SIG-M5 treated with dmso at 0.1 percent for 504 hours (cell line): Measurements from ENCODE around the gene OR1K1.
"Not testable (repeated sequence)": the region's sequence is repeated elsewhere in the genome, so short reads cannot be mapped to it uniquely, and the experiment has no call there.

ENCODE experiments used
- DNase-seq: peaks from one replicate; lab custom pipeline; 2025; ENCODE audit not compliant: unreplicated experiment; lab: John Stamatoyannopoulos, UW

Gene OR1K1

DNA sequence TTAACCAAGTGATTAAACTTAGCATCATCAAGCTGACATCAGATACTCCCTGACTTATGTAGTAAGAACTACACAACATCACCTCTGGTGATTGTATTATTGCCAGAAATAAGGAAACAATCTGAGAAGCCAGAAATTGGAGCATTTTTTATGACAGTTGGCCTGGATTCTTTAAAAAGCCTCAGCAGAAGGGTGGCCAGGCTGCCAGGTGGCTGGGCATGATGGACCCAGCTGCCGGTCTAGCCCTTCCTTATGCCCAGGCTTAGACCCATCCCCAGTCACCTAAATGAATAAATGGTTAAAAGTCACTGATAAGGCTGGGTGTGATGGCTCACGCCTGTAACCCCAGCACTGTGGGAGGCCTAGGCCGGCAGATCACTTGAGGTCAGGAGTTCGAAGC lies 12.8 kb downstream of the OR1K1 start:
- no peak for DNase-seq

DNA sequence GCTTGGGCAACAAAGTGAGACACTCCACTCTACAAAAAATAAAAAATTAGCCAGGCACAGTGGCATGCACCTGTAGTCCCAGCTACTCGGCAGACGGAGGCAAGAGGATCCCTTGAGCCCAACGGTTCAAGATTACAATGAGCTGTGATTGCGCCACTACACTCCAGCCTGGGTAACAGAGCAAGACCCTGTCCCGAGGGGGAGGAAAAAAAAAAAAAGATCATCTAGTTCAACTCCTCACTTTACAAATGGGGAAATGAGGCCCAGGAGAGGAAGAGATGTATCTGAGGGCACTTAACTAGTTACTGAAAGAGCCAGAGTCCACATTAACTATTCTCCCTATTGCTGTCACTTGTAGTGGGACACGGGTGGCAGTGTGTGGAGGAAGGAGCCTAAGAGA lies 14.6 kb downstream of the OR1K1 start:
- peak; percentile 53 for DNase-seq

DNA sequence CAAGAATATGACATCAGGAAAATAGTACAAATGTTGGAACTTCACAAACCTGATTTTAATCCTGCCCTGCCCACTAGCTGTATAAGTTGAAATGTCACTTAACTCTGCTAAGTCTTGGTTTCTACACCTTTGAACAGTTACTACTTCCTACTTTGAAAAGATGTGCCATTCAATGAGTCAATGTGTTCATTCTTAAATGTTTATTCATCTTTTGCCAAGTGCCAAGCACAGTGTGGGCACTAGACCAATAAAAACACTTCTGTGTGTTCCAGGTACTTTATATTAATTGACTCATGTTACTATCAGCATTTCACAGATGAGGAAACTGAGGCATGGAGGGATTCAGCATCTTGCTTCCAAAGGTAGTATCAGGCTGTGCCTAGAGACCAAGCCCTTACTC lies 15.6 kb downstream of the OR1K1 start:
- DNase-seq: no peak

DNA sequence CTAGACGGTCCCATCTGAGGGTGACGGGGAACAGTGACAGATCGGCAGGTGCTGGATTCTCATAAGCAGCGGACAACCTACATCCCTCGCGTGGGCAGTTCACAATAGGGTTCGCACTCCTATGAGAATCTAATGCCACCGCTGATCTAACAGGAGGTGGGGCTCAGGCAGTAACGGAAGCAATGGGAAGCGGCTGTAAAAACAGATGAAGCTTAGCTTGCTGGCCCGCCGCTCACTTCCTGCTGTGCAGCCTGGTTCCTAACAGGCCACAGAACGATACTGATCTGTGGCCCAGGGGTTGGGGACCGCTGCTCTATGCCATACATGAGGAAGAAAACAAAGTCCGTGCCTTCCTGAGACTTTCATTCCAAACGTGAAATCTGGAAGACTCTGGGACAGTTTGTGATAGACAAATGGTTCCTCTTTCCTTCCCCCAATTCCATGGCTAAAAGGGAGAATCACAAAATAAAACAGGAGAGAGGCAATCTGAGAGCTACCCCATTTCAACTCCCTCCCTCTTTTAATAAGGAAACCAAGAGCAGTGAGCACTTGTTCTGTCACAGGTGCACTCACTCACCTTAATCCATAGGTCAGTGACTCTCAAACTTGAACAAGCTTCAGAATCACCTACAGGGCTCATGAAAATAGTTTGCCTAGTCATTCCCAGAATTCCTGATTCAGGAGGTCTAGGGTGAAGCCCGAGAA lies 16.4 kb downstream of the OR1K1 start:
- no peak for DNase-seq

DNA sequence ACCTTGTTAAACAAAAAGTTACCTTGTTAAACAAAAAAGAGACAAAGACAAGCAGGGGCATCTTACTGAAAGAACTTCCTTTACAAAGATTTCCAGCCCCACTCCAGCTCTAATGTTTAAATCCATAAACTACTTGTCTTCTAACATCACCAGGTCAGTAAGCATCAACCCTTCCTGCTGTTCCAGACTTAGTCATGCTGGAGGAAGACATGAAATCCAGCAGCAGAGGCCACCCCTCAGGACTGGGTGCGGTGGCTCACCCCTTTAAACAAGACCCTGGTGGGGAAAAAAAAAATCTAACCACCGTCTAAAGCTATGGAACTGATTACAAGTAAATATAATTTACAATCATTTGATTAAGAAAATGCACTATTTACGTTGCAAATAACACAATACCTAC lies 19.4 kb downstream of the OR1K1 start:
- DNase-seq: no peak

DNA sequence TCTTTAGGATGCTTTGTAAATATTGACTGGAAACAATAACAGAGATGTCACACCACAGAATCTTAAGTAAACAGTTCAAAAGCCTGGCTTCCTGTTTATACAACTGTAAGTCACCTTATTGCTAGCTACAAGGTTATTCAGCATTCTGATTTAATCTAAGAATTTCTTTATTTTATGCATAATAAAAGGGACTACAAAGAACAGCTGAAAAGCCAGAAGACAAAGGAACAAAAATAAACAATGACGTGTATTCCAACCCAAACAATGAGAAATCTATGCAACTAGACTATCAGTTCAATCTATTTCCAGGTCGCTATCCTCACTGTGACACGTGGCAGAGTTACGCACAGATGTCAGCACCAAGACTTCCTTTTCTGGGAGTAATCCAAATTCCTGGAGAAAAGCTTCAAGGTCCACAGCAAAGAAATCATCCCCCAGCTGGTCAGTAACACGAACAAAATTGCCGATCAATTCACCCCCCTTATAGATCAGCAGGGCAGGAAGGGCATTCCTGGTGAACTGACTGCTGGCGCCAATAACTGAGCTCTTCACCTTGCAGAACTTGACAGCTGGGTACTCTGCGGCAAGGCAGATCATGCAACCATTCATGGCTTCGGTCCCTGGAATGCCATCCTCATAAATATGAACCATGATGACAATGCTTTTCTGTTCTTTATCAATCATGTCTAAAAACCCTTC lies 20.0 kb downstream of the OR1K1 start:
- DNase-seq: no peak

DNA sequence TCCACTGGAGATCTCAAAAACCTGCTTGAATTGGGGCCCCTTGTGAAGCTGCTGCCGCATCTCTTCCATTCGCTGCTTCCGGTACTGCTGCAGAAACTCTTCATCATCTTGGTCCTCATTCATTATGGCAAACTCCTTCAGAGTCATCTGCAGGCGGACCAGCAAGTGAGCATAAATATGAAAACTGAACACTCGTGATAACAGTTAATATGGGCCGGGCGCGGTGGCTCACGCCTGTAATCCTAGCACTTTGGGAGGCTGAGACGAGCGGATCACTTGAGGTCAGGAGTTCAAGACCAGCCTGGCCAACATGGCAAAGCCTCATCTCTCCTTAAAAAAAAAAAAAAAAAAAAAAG lies 20.5 kb downstream of the OR1K1 start:
- DNase-seq: no peak

DNA sequence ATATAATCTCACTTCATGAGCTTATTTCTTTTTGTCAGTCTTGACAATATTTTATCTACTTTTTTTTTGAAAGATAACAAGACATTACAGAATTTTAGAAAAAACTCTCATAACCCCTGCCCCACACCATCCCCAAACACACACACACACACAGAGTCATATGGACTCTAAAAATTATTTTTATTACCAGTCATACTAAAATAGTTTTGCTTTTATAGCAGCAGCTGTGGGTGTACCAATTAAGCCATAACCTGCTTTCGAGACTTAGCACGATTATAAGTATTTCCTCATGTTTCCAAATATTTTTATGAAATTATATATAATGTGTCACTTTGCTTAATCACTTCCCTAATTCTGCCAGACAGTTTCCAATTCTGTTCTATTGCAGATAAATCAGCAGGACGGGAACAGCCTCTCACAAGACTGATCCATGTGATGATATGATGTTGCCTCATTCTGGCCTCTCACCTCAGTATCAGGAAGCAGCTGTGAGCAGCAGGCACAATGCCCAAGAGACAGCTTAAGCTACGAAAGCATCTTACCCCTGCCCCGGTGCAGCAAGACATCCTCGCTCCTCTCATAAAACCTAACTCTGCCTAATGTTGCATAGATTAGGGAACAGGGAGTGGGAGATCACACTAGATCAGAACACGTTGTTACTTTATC lies 21.5 kb downstream of the OR1K1 start:
- peak; percentile 41 for DNase-seq

DNA sequence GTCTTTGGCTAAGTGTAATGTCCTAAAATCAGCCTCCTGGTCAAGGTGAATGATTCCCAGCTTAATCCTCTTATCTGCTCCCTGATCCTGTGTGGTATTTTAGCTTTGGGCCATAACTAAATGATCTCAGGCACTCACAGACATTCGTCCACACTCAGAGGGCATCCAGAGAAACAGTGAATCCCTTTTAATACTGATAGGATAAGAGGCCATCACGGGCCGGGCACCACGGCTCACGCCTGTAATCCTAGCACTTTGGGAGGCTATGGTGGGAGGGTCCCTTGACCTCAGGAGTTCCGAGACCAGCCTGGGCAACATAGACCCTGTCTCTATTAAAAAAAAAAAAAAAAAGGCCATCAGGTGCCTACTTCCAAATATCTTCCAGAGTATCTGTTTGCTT lies 22.1 kb downstream of the OR1K1 start:
- no peak for DNase-seq

DNA sequence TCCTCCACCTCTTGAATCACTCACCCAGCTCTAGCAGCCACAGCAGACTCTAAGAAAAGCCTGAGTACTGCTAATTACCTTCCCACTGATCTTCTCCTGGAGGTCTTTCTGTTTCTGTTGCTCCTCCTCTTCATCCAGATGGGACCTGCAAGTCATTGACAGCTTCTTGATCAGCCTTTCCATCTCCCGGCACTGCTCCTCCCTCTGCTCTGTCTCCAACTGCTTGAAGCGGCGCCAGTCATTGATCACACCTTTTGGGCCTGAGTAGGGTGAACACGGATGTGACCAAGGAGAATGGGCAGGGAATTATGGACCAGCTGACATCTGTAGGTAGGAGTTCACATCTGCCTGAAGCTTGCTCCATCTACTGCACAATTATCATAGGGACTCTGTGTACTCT lies 23.0 kb downstream of the OR1K1 start:
- no peak for DNase-seq

DNA sequence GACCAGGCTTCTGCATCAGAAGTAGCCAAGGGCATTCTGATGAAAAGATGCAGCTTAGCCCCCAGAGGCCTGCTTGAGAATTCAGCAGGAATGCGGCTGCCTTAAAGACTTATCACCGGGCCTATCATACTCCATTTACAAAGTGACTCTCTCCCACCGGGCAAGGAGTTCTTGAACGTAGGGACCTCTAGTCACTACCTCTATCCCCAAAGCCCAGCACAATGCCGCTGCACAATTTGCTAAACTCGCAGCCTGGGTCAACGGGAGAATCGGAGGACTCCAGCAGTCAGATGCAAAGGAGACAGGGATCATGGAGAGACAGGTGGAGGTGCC lies 27.8 kb downstream of the OR1K1 start:
- no peak for DNase-seq

DNA sequence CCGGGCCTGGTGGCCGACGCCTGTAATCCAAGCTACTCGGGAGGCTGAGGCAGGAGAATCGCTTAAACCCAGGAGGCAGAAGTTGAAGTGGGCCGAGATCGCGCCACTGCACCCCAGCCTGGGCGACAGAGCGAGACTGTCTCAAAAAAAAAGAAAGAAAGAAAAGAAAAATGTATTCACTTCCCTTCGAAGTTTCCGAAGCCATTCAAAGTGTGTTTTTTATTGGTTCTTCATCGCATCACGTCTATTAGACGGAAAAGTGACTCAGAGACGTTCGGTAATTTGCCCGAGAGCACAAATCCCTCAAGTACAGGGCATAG lies 29.0 kb downstream of the OR1K1 start:
- not testable (repeated sequence) for DNase-seq

DNA sequence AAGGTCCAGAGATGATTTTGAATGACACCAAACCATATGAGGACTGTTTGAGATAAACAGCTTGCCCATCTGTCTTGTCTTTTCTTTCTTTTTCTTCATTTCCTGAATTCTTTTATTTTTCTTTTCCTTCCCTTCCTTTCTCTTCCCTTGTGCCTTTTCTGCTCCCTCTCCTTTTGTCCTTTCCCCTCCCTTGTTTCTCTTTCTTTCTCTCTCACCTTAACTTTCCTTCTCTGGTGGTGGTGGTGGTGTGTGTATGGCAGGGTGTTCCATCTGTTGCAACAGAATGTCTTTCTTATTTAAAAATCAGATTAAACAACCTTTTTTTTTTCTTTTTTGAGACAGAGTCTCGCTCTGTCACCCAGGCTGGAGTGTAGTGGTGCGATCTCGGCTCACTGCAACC lies 32.3 kb downstream of the OR1K1 start:
- DNase-seq: no peak

DNA sequence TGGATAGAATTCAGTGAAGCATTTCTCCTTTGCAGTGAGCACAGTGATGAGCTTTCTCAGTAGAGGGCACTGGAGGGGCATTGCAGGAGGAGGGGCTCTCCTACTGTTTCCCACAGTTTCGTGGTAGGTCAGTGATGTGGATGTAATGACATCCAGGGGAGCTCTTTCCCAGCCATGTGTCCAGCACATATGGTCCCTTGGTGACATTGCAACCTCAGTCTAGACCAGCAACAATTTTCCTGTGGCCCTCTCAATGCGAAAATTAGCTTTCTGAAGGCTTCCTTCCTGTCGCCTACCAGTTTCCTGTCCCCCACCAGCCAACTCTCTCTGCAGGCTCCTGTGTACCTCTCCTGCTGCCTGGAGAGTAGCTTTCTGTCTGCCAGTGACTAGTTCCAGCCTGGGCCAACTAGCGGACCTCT lies 35.4 kb downstream of the OR1K1 start:
- no peak for DNase-seq

DNA sequence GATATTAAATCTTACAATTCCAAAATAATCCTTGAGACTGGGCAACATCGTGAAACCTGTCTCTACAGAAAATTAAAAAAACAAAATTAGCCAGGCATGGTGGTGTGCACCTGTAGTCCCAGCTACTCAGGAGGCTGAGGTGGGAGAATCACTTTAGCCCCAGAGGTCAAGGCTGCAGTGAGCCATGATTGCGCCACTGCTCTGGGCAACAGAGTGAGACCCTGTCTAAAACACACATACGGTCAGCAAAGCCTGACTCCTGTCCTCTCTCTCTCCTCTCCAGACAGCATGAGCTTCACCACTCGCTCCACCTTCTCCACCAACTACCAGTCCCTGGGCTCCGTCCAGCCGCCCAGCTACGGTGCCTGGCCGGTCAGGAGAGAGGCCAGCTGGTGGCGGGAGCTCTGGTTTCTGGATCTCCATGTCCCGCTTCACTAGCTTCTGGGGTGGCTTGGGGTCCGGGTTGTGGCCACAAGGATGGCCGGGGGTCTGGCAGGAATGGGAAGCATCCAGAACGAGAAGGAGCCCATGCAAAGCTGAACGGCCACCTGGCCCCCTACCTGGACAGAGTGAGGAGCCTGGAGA lies 37.4 kb downstream of the OR1K1 start:
- no peak for DNase-seq

DNA sequence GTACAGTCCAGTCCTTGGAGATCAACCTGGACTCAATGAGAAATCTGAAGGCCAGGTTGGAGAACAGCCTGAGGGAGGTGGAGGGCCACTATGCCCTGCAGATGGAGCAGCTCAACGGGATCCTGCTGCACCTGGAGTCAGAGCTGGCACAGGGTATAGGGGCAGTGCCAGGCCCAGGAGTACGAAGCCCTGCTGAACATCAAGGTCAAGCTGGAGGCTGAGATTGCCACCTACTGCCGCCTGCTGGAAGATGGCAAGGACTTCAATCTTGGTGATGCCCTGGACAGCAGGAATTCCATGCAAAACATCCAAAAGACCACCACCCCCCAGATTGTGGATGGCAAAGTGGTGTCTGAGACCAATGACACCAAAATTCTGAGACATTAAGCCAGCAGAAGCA lies 38.5 kb downstream of the OR1K1 start:
- not testable (repeated sequence) for DNase-seq

DNA sequence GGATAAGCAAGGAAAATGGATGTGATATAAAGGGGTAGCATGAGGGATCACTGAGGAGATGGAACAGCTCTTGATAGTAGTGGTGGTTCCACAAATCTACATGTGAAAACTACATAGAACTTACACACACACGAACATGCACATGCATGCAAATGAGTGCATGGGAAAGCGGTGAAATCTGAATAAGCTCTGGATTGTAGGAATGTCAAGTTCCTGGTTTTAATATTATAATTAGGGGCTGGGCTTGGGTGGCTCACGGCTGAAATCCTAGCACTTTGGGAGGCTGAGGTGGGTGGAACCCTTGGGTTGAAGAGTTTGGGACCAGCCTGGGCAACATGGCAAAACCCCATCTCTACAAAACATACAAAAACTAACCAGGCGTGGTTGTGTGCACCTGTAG lies 41.6 kb downstream of the OR1K1 start:
- no peak for DNase-seq

DNA sequence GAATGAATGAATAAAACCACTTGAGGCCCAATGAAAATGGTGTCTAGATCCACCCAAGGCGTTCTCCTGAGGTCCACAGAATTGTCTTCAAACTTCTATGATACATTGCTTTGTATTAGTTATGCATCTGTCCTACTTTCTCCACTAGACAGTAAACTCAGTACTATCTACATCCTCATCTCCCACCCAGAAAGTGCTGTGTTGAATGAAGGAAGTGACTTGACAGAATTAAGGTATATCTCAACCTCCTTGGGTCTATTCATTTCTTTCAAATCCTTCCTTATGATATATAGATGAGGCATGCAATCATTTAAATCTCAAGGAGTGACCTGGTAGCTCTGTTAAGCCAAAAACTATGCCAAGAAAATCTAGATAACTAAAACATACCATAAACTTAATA lies 44.2 kb downstream of the OR1K1 start:
- no peak for DNase-seq

DNA sequence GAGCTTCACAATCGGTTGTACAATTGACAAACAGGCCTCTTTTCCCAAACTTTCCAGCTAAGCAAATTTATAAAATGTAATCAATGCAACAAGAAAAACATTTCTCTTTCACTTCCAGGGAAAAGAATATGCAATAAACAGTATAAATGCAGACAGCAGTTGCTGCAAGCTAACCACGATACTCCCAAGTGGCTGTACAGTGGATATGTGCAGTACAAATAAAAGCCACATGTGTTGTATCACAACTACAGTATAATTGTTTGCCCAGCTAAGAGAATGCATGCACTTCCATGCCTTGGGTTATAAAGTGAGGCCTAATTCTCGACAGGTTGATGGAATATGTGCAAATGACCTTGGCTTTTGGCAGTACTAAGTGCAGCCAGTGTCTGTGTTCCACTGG lies 45.2 kb downstream of the OR1K1 start:
- no peak for DNase-seq

DNA sequence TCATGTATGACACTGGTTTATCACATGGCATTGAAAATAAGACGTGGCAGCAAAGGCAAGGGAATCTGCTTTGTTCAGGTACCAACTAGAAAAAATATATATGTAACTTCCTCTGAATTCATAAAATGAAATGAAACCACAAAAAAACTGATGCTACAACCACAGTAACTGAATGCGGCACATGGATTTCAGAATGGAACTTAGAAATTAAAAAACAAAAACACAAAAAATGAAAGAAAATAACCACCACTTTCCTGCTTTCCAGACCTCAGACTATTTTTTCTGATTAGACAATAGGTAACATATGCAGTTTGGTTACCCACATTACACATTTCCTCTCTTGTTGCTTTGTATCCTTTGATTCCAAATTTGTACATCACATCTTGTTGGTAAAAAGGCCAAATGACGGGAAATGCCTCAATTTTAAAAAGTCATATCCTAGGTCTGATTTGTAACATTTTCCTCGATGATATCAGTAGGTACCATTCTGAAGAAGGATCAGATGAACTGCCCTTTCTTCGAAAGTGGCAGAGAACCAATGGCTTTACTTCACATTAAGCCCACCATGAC lies 46.5 kb downstream of the OR1K1 start:
- DNase-seq: no peak

DNA sequence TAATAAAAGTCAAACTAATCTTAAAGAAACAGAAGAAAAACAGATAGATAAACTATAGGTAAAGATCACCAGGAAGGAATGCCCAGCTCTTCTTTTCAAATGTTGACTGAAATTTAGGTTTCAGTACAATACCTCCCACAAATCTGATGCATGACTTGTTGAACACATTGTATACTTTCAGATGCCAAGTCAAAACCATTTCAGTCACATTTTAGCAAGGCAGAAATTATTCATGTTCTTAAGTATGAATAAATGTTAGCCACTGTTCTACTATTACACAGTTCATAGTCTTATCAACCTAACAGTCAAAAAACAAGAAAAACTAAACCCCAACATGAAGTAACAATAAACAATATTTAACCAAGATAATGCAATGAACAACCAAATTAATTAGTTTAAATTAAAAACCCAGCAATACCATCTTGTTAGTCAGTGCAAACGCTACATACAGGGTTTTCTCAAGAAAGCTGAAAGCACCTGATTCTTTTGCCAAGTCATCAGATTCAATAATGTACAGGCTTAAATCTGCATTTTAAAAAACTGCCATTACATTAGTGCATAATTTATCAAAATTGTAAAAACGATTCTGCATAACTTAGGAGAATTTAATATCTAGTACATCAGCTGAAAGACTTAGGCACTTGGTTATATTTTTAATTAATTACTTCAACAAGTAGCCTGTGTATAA lies 48.5 kb downstream of the OR1K1 start:
- no peak for DNase-seq
